CD4-positive, alpha-beta T cell (primary cell): ENCODE measurements around the gene ZFP14. TPM values are rescaled to one million over a fixed set of nuclear protein-coding genes. Genes with fewer than 3 reads are reported as not detected.

Source experiments
- total RNA-seq, 174 experiments: library from RNA in 2 of 174; stranded (reverse) in 2 of 174; gene quantifications; one replicate each; pipeline ENCODE4 v1.2.3 and lab custom pipeline; 2021 to 2026

ZFP14 gene
- total RNA-seq, 2 experiments from 2014 or later, result 3.7 to 4.4 TPM

Other genes with a start within 250 kb of the ZFP14 start
- 100 to 1,000 TPM; 167 to 177 TPM for gene CAPNS1, start 239.1 kb downstream of the ZFP14 start, total RNA-seq
- gene COX7A1, start 226.8 kb downstream of the ZFP14 start, total RNA-seq, result not detected
- gene ZNF565, start 164.5 kb downstream of the ZFP14 start, total RNA-seq, result 1 to 10 TPM; 7.6 to 8.5 TPM
- gene ZNF146, start 164.1 kb downstream of the ZFP14 start, total RNA-seq, result 10 to 100 TPM; 13.6 to 13.7 TPM
- 1 to 10 TPM; 3.4 to 3.8 TPM for gene ZFP82, start 39.4 kb upstream of the ZFP14 start, total RNA-seq
- gene ZNF566, start 110.4 kb upstream of the ZFP14 start, total RNA-seq, result 1 to 10 TPM; 6.3 to 6.8 TPM
- 1 to 10 TPM; 2.0 to 5.0 TPM for gene ZNF260, start 149.1 kb upstream of the ZFP14 start, total RNA-seq
- gene ZNF529, start 194.1 kb upstream of the ZFP14 start, total RNA-seq, result 10 to 100 TPM; 39.6 to 42.7 TPM
- gene ZNF382, start 226.1 kb upstream of the ZFP14 start, total RNA-seq, result 1 to 10 TPM; 4.2 to 4.4 TPM